Body of pancreas (tissue), 4 donors: ENCODE results near the gene GRAMD4.

ENCODE experiments used
- POLR2A ChIP-seq, 3 donors: fragments of 450-650 bp; IDR thresholded peaks; one replicate each; pipeline ENCODE4 v1.6.1; 2016; ENCODE audit warnings: antibody characterized with exemption in 3 of 3, mild to moderate bottlenecking in 2 of 3
- TF ChIP-seq, protein P1 (sequence below), 7 experiments: fragments of 450-650 bp in 4 of 7; fragments of 200-600 bp in 3 of 7; sonication (generic) in 3 of 7; IDR thresholded peaks; one replicate each; pipeline ENCODE4 v1.5.1; 2016 to 2019; ENCODE audit warnings: antibody characterized with exemption in 7 of 7

DNA sequence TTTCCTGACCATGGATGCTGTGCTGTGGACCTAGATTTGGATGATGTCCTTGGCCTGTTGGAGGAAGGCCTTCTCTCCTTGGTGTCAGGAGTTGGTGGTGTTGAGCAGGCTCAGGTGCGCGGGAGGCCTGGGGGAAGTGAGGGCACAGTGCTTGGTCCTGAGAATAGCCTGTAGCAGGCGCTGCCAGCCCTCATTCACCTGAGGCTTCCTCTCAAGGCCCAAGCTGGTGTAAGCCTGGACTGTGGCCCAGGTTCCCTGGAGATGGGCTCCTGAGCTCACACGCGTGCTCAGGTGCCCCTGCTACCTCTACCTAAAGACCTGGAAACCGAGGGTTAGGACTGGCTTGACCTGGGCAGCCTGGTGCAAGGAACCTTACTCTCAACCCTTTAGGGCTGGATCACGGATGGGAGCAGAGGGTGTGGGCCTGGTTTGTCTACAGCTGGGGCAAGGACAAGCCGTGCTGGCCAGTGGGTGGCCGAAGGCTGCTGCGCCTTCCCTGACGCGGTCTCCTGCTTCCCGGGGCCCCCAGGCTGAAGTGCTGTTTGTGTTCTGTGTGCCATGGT, 7.8 kb upstream of the GRAMD4 start:
- TF ChIP-seq, protein P1, sequence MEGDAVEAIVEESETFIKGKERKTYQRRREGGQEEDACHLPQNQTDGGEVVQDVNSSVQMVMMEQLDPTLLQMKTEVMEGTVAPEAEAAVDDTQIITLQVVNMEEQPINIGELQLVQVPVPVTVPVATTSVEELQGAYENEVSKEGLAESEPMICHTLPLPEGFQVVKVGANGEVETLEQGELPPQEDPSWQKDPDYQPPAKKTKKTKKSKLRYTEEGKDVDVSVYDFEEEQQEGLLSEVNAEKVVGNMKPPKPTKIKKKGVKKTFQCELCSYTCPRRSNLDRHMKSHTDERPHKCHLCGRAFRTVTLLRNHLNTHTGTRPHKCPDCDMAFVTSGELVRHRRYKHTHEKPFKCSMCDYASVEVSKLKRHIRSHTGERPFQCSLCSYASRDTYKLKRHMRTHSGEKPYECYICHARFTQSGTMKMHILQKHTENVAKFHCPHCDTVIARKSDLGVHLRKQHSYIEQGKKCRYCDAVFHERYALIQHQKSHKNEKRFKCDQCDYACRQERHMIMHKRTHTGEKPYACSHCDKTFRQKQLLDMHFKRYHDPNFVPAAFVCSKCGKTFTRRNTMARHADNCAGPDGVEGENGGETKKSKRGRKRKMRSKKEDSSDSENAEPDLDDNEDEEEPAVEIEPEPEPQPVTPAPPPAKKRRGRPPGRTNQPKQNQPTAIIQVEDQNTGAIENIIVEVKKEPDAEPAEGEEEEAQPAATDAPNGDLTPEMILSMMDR (IDR thresholded peaks at IDR 0.05) = no peak
- TF ChIP-seq POLR2A (IDR thresholded peaks at IDR 0.05) = no peak
